ENCODE results near the gene MTG1.

The MTG1 gene

GRCh38 chr10:133456041-133456951, 62.3 kb downstream of the MTG1 start:
- TF ChIP-seq CTCF (IDR thresholded peaks at IDR 0.05; ENCODE audit: insufficient read depth, low read depth, low read length, missing control alignments) = no peak
- H3K4me3 ChIP-seq (ENCODE audit: low read depth, low read length) = no peak overlapping the region
- no peak for DNase-seq (ENCODE audit: low read depth)

DNA sequence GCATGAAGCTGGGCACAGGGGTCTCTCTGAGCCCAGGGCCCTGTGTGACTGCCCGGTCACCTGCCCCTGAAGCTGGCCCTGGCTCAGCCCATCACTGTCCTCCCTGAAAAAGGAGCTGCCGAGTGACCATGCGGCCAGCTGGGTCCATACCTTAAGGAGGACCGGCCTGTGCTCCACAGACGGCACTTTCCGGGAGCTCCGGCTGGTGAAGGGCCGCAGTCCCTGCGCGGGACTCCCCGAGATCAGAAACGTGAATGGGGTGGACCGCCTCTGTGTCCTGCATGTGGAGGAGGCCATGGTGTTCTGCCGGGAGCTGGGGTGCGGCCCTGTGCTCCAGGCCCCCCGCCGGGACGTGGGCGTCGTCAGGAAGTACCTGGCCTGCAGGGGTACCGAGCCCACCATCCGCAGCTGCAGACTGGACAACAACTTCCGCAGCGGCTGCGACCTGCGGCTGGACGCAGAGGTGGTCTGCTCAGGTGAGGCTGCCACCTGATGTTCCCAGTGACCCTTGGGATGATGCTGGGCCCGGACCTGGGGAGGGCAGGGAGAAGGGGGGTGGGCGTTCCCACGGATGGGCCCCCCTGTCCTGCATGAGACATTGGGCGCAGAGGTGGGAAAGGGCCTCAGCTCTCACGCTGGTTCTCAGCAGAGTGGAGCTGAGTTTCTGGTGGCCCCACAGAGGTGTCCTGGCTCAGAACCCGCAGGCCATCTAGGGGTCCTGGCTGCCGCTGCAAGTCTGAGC, 63.3 kb downstream of the MTG1 start:
- no peak overlapping the region for H3K4me3 ChIP-seq (ENCODE audit: low read depth, low read length)
- TF ChIP-seq CTCF (IDR thresholded peaks at IDR 0.05; ENCODE audit: insufficient read depth, low read depth, low read length, missing control alignments) = no peak
- DNase-seq (ENCODE audit: low read depth) = no peak

DNA sequence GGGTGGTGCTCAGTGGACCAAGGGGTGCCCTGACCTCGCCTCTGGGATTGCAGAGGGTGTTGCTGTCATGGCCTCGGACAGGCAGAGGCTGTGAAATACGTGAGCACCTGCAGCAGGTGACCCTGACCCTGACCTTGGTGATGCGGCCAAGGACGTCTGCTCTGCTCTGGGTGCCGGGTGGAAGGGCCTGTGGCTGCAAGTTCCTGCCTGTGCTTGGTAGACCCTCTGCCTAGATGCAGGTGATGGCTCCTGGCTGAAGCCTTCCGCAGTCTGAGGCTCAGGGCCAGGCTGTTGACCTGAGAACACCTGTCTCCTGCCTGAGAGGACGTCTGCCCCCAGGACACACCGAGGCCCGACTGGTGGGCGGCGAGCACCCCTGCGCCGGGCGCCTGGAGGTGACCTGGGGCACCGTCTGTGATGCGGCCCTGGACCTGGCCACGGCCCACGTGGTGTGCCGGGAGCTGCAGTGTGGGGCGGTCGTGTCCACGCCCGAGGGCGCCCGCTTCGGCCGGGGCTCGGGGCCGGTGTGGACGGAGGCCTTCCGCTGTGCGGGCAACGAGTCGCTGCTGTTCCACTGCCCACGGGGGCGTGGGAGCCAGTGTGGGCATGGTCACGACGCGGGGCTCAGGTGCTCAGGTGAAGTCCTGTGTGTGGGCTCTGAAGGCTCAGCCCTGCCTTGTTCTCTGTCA, 64.2 kb downstream of the MTG1 start:
- DNase-seq (ENCODE audit: low read depth) = no peak
- no peak overlapping the region for H3K4me3 ChIP-seq (ENCODE audit: low read depth, low read length)
- no peak for TF ChIP-seq CTCF (IDR thresholded peaks at IDR 0.05; ENCODE audit: insufficient read depth, low read depth, low read length, missing control alignments)

DNA sequence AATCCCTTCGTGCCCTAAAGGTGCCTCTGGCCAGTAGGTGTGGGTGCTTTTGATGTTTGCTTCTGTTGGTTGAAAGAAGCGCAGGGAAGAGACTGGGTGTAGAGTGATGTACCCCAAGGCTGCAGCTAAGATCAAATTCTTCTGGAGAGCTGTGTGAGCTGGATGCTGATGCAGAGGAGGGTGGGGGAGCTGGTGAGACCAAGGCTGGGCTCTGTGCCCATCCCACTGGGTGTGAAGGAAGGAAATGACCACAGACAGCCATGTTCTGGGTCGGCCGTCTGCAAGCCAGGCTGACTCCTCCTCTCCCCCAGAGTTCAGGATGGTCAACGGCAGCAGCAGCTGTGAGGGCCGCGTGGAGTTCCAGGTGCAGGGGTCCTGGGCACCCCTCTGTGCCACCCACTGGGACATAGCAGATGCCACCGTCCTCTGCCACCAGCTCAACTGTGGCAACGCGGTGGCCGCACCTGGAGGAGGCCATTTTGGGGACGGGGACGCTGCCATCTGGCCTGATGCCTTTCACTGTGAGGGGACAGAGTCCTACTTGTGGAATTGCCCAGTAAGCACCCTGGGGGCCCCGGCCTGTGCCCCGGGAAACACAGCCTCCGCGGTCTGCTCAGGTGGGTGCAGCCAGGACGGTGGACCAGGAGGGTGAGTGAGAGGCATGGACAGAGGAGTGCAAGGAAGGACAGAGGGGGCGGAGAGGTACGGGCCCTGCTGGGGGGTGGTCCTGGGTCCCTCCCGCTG, 64.9 kb downstream of the MTG1 start:
- H3K4me3 ChIP-seq (ENCODE audit: low read depth, low read length) = no peak overlapping the region
- TF ChIP-seq CTCF (IDR thresholded peaks at IDR 0.05; ENCODE audit: insufficient read depth, low read depth, low read length, missing control alignments) = no peak
- DNase-seq (ENCODE audit: low read depth) = no peak

- H3K4me3 ChIP-seq (ENCODE audit: low read depth, low read length) = no peak overlapping the region
- TF ChIP-seq CTCF (IDR thresholded peaks at IDR 0.05; ENCODE audit: insufficient read depth, low read depth, low read length, missing control alignments) = no peak
- no peak for DNase-seq (ENCODE audit: low read depth)
Measured at GRCh38 chr10:133459454-133460207, 65.7 kb downstream of the MTG1 start.
